ENCODE measurements around the gene SAGE1.
A peak's percentile ranks its signal among the peaks of the same experiment; 100 is the strongest.
"Not testable (repeated sequence)": the region's sequence is repeated elsewhere in the genome, so short reads cannot be mapped to it uniquely, and the experiment has no call there.

Gene SAGE1
- total RNA-seq, result 0 to 0.09 reads per million in 2 experiments

GRCh38 chrX:135893294-135893817 lies at the start of gene SAGE1, which contains the start of gene CT45A10:
SAGE1 (plus strand) TSS chrX:135893716; CDS start chrX:135896243, 2,527 bp downstream.
CT45A10 (minus strand) TSS chrX:135893444; CDS start chrX:135885344, 8,100 bp downstream.
- DNase-seq (ENCODE audit: low read depth), result no peak

GRCh38 chrX:135854438-135854837 lies 39.1 kb upstream of the SAGE1 start, which contains the start of gene CT45A8:
CT45A8 (minus strand) TSS chrX:135854538; CDS start chrX:135850783, 3,755 bp downstream.
- not testable (repeated sequence) for DNase-seq (ENCODE audit: low read depth)

- DNase-seq (ENCODE audit: low read depth), result not testable (repeated sequence)
Measured at GRCh38 chrX:135871712-135872111, 21.8 kb upstream of the SAGE1 start, which contains the start of gene CT45A9. CT45A9 (minus strand) TSS chrX:135871812; CDS start chrX:135868061, 3,751 bp downstream.

- not testable (repeated sequence) for DNase-seq (ENCODE audit: low read depth)
Measured at GRCh38 chrX:135882741-135883140, 10.8 kb upstream of the SAGE1 start.

GRCh38 chrX:135888230-135888629 lies 5.3 kb upstream of the SAGE1 start:
- not testable (repeated sequence) for DNase-seq (ENCODE audit: low read depth)

GRCh38 chrX:135888976-135889375 lies 4.5 kb upstream of the SAGE1 start:
- DNase-seq (ENCODE audit: low read depth), result not testable (repeated sequence)

GRCh38 chrX:135890087-135890585 lies 3.4 kb upstream of the SAGE1 start:
- DNase-seq (ENCODE audit: low read depth), result no peak

- no peak for DNase-seq (ENCODE audit: low read depth)
Measured at GRCh38 chrX:135892781-135893180, 735 bp upstream of the SAGE1 start.

- no peak for DNase-seq (ENCODE audit: low read depth)
Measured at GRCh38 chrX:135910251-135910650, 16.7 kb downstream of the SAGE1 start.

- DNase-seq (ENCODE audit: low read depth), result no peak
Measured at GRCh38 chrX:135914404-135914803, 20.9 kb downstream of the SAGE1 start.

- DNase-seq (ENCODE audit: low read depth), result not testable (repeated sequence)
Measured at GRCh38 chrX:135920516-135920915, 27.0 kb downstream of the SAGE1 start.

GRCh38 chrX:135923353-135923752 lies 29.8 kb downstream of the SAGE1 start:
- no peak for DNase-seq (ENCODE audit: low read depth)

- no peak for DNase-seq (ENCODE audit: low read depth)
Measured at GRCh38 chrX:135927897-135928296, 34.4 kb downstream of the SAGE1 start.

GRCh38 chrX:135931644-135932487 lies 38.4 kb downstream of the SAGE1 start:
- peak; percentile 15 for DNase-seq (ENCODE audit: low read depth)

GRCh38 chrX:135944486-135944885 lies 51.0 kb downstream of the SAGE1 start:
- no peak for DNase-seq (ENCODE audit: low read depth)

GRCh38 chrX:135951291-135951690 lies 57.8 kb downstream of the SAGE1 start:
- DNase-seq (ENCODE audit: low read depth), result no peak
